PC-3 (cell line): ENCODE data around the gene PDZRN4. TPM values are rescaled to one million over a fixed set of nuclear protein-coding genes. Genes with fewer than 3 reads are reported as not detected.

Experiments
- ATAC-seq: fragments of 200-7000 bp; cut with Tn5 transposase; 2 replicates; pipeline ENCODE4 v1.9.1; 2020; ENCODE audit warnings: mild to moderate bottlenecking, moderate library complexity
- BruUV-seq: library from RNA; stranded (reverse); fragments of 400-500 nt; replicated peaks from 2 replicates; lab custom pipeline; 2021; lab: Mats Ljungman, UMichigan
- CTCF ChIA-PET: fragments of 300-600 bp; sonication (Branson Sonifier 250); formaldehyde crosslinking; loops from one replicate; lab custom pipeline; 2022; ENCODE audit warnings: antibody characterized with exemption; lab: Charles Lee
- POLR2A ChIA-PET: fragments of 300-600 bp; sonication (Branson Sonifier 250); formaldehyde crosslinking; loops from one replicate; lab custom pipeline; 2022; ENCODE audit warnings: antibody characterized with exemption; ENCODE audit not compliant: unreplicated experiment; lab: Charles Lee
- DNase-seq: peaks from one replicate; pipeline ENCODE4 v3.0.0-alpha.2; 2015
- H2AFZ ChIP-seq: fragments of 300-600 bp; sonication (generic); 2 replicates; pipeline ENCODE4 v1.6.0; 2016; ENCODE audit warnings: antibody characterized with exemption, low read length
- H3F3A ChIP-seq: fragments of 300-600 bp; sonication (generic); one replicate; pipeline ENCODE4 v1.6.0; 2017; ENCODE audit warnings: antibody characterized with exemption, low read length, control low read depth, mild to moderate bottlenecking; ENCODE audit not compliant: unreplicated experiment
- H3K27ac ChIP-seq: fragments of 300-600 bp; sonication (generic); 2 replicates; pipeline ENCODE4 v1.5.1; 2016; ENCODE audit warnings: mild to moderate bottlenecking, low read length
- H3K27me3 ChIP-seq: fragments of 300-600 bp; sonication (generic); 2 replicates; pipeline ENCODE4 v1.6.1; 2016; ENCODE audit warnings: low read length, mixed read lengths
- H3K36me3 ChIP-seq: fragments of 300-600 bp; sonication (generic); 2 replicates; pipeline ENCODE4 v1.6.1; 2016; ENCODE audit warnings: low read depth, mixed run types, low read length, mixed read lengths
- H3K4me1 ChIP-seq: fragments of 300-600 bp; sonication (generic); 2 replicates; pipeline ENCODE4 v1.5.1; 2016; ENCODE audit warnings: low read length; ENCODE audit not compliant: insufficient read depth
- H3K4me2 ChIP-seq: fragments of 300-600 bp; sonication (generic); 2 replicates; pipeline ENCODE4 v1.6.0; 2016; ENCODE audit warnings: low read length
- H3K4me3 ChIP-seq: fragments of 300-600 bp; sonication (generic); 2 replicates; pipeline ENCODE4 v1.5.1; 2016; ENCODE audit warnings: mild to moderate bottlenecking, low read length, mixed read lengths
- H3K79me2 ChIP-seq: fragments of 300-600 bp; sonication (generic); 2 replicates; pipeline ENCODE4 v1.6.1; 2017; ENCODE audit warnings: low read length, mixed read lengths
- H3K9ac ChIP-seq: fragments of 300-600 bp; sonication (generic); 2 replicates; pipeline ENCODE4 v1.6.0; 2016; ENCODE audit warnings: mild to moderate bottlenecking, low read length
- H3K9me2 ChIP-seq: fragments of 300-600 bp; sonication (generic); replicated peaks from 2 replicates; pipeline ENCODE4 v1.6.1; 2016; ENCODE audit warnings: mixed run types, low read length, mixed read lengths
- H3K9me3 ChIP-seq: fragments of 300-600 bp; sonication (generic); 2 replicates; pipeline ENCODE4 v1.6.1; 2016; ENCODE audit warnings: low read length, mixed read lengths
- H4K20me1 ChIP-seq: fragments of 300-600 bp; sonication (generic); 2 replicates; pipeline ENCODE4 v1.6.1; 2016; ENCODE audit warnings: low read length, mixed read lengths
- CTCF ChIP-seq: fragments of 300-600 bp; sonication (generic); conservative IDR thresholded peaks from 2 replicates; pipeline ENCODE4 v1.5.1; 2017; ENCODE audit warnings: antibody characterized with exemption, low read depth, mild to moderate bottlenecking, low read length
- EZH2 ChIP-seq: fragments of 300-600 bp; sonication (generic); IDR thresholded peaks from one replicate; pipeline ENCODE4 v1.6.1; 2017; ENCODE audit warnings: antibody characterized with exemption, mild to moderate bottlenecking, low read length; ENCODE audit not compliant: unreplicated experiment
- EZH2phosphoT487 ChIP-seq: fragments of 300-600 bp; sonication (generic); IDR thresholded peaks from 2 replicates; pipeline ENCODE4 v1.6.1; 2018; ENCODE audit warnings: mild to moderate bottlenecking, antibody characterized with exemption, low read length, borderline replicate concordance
- intact Hi-C: fragments of 100-400 bp; cut with micrococcal nuclease; formaldehyde crosslinking; loops from 2 replicates; pipeline ENCODE4 v1.9.0; 2023
- total RNA-seq: library from RNA; depleted of rRNA; stranded (reverse); fragments of >200 nt; gene quantifications from 2 replicates; pipeline ENCODE4 v1.2.3, GENCODE V29; 2014

The PDZRN4 gene
- total RNA-seq, 1 experiment from 2014 or later: not detected

DNA sequence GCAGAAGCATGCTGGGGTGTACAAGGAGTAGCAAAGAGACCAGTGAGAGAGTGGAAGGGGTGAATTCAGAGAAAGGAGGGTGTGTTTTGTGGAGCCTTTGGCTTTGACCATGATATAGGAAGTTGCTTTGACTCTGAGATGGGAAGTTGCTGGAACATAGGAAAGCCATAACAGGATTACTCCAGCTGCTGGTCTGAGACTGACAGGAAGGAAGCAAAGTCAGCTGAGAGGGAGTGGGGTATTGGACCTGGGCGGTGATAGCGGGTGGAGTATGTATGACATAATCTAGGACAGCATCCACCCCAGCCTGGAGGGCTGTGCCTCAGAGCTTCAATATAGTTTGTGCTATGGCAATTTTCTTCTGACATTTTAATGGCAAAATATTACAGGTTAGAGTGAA is 324.4 kb downstream of the PDZRN4 start:
- intact Hi-C loops: no loop called here
- ChIA-PET CTCF (no interaction called here), POLR2A (no interaction called here)
- Histone ChIP-seq H3K9me3 (no peaks in the 10 kb centered on the region), H3F3A (no peaks in the 10 kb centered on the region), H2AFZ (no peak overlapping the region), H3K27me3 (peaks cover 17% of the 10 kb centered on the region; the same call in 1 of the 2 replicates), H3K4me3 (no peak overlapping the region), H4K20me1 (no peaks in the 10 kb centered on the region), H3K9me2 (no peaks in the 10 kb centered on the region), H3K9ac (no peak overlapping the region), H3K27ac (no peak overlapping the region), H3K79me2 (no peaks in the 10 kb centered on the region), H3K36me3 (no peaks in the 10 kb centered on the region), H3K4me2 (no peak overlapping the region), H3K4me1 (no peaks in the 10 kb centered on the region)
- TF ChIP-seq EZH2: no peak
- no peak for TF ChIP-seq CTCF
- TF ChIP-seq EZH2phosphoT487: no peak
- ATAC-seq (no peak), DNase-seq (no peak)
- BruUV-seq: no TSS peak

DNA sequence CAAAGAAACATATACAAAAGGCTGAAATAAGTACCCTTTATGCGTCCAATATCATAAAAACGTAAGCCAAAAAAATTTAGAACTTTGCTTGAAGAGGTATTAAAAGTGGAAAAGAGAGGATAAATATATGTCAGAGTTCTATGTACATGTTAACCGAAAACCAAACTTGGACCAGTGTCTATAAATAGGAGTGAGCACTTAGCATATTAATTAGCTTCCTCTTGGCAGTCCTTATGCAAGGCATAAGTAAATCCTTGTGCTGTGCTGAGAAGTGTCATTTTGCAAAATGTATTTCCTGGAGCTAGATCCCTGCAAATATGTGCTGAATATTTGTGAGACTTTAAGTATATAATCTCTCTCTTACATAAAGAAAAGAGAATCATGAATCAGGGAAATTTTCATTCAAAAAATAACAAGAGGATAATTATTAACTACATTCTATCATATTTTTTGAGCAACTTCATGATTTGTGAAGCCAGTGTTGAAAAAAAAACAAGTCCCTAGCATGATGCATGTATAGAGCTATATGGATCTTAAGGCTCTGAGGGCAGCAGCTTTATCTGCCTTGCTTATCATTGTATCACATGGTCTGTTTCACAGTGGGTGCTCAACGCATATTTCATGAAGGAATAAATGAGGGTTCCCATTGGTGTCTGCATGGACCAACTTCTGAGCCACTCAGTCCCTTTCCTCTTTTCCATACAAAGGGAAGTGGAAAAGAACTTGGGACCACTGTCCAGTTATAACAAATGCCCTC is 326.1 kb downstream of the PDZRN4 start:
- DNase-seq (no peak), ATAC-seq (no peak)
- no TSS peak for BruUV-seq
- Histone ChIP-seq H3K9ac (no peak overlapping the region), H3K4me1 (no peaks in the 10 kb centered on the region), H3K79me2 (no peaks in the 10 kb centered on the region), H3K27me3 (peaks cover 17% of the 10 kb centered on the region; the same call in 1 of the 2 replicates), H3K4me3 (no peak overlapping the region), H4K20me1 (no peaks in the 10 kb centered on the region), H3K27ac (no peak overlapping the region), H3K36me3 (no peaks in the 10 kb centered on the region), H3K9me2 (no peaks in the 10 kb centered on the region), H3F3A (no peaks in the 10 kb centered on the region), H3K4me2 (no peak overlapping the region), H3K9me3 (no peaks in the 10 kb centered on the region), H2AFZ (no peak overlapping the region)
- no peak for TF ChIP-seq CTCF
- no peak for TF ChIP-seq EZH2
- TF ChIP-seq EZH2phosphoT487: no peak
- ChIA-PET CTCF (no interaction called here), POLR2A (no interaction called here)
- intact Hi-C loops: no loop called here

DNA sequence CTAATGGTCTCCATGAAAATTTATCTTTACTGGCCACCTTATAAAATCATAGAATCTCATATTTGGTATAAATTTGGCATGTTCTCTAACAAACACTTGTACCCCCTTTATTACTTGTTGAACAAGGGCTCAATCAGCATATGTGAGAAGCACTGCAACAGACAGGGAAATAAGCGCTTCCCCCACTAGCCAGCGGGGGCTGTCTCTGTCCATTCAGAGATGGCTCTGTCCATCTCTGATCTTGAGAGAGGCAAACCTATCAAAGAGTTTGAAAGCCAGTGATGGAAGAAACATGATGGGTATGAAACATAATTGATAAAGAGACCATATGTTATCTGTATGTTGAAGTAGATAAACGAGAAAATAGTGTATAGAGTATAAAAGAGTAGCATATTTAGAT is 326.8 kb downstream of the PDZRN4 start:
- no peak for DNase-seq
- CTCF ChIA-PET: no interaction called here
- BruUV-seq: no TSS peak

More for the DNA sequence above, 326.8 kb downstream of the PDZRN4 start:
- ATAC-seq: no peak; the same call in 1 of the 2 replicates
- Histone ChIP-seq H3K36me3 (no peaks in the 10 kb centered on the region), H3K79me2 (no peaks in the 10 kb centered on the region), H3K4me1 (no peaks in the 10 kb centered on the region), H3F3A (no peaks in the 10 kb centered on the region), H3K9ac (no peak overlapping the region), H3K4me3 (no peak overlapping the region), H3K9me3 (no peaks in the 10 kb centered on the region), H3K4me2 (no peak overlapping the region), H3K9me2 (no peaks in the 10 kb centered on the region), H3K27me3 (peaks cover 17% of the 10 kb centered on the region; the same call in 1 of the 2 replicates), H2AFZ (no peak overlapping the region), H3K27ac (no peak overlapping the region), H4K20me1 (no peaks in the 10 kb centered on the region)
- intact Hi-C loops: no loop called here
- POLR2A ChIA-PET: no interaction called here
- TF ChIP-seq EZH2 (no peak), CTCF (peak; percentile 43; the same call in 1 of the 2 replicates), EZH2phosphoT487 (no peak)
